GM12865 (cell line): ENCODE data around the gene GLI3.

Experiments
- DNase-seq: peaks from one replicate; pipeline ENCODE4 v3.0.0; 2010; ENCODE audit warnings: low read depth
- H3K4me3 ChIP-seq: 2 replicates; pipeline ENCODE4 v1.5.1; 2011; ENCODE audit warnings: mild to moderate bottlenecking, low read depth, low read length, control low read depth
- CTCF ChIP-seq: IDR thresholded peaks from 2 replicates; pipeline ENCODE4 v1.5.1; 2011; ENCODE audit warnings: low read length, control low read depth, low read depth, inconsistent platforms; ENCODE audit not compliant: insufficient read depth; ENCODE audit errors: missing control alignments

GLI3 gene

GRCh38 chr7:42170724-42171123 is 66.3 kb downstream of the GLI3 start:
- H3K4me3 ChIP-seq, result no peak overlapping the region
- DNase-seq, result no peak

GRCh38 chr7:42168512-42168911 is 68.5 kb downstream of the GLI3 start:
- no peak for DNase-seq
- TF ChIP-seq CTCF, result no peak
- H3K4me3 ChIP-seq, result no peak overlapping the region

More at GRCh38 chr7:42170724-42171123, 66.3 kb downstream of the GLI3 start:
- TF ChIP-seq CTCF, result no peak

- H3K4me3 ChIP-seq, result no peak overlapping the region
- no peak for TF ChIP-seq CTCF
- DNase-seq, result no peak
These were observed 69.3 kb downstream of the GLI3 start for GRCh38 chr7:42167631-42168236.

- no peak for DNase-seq
These were observed 69.8 kb downstream of the GLI3 start for GRCh38 chr7:42167206-42167605.

GRCh38 chr7:42164881-42165428 is 72.1 kb downstream of the GLI3 start:
- DNase-seq, result no peak
- TF ChIP-seq CTCF, result no peak
- no peak overlapping the region for H3K4me3 ChIP-seq

More at GRCh38 chr7:42167206-42167605, 69.8 kb downstream of the GLI3 start:
- no peak for TF ChIP-seq CTCF
- no peak overlapping the region for H3K4me3 ChIP-seq

GRCh38 chr7:42162560-42163325 is 74.3 kb downstream of the GLI3 start:
- no peak for TF ChIP-seq CTCF
- no peak overlapping the region for H3K4me3 ChIP-seq
- DNase-seq, result no peak

GRCh38 chr7:42161719-42162118 is 75.3 kb downstream of the GLI3 start:
- TF ChIP-seq CTCF, result no peak
- DNase-seq, result no peak
- no peak overlapping the region for H3K4me3 ChIP-seq
